Caco-2 (cell line): ENCODE results near the gene TTC32. TPM values are rescaled to one million over a fixed set of nuclear protein-coding genes. Genes with fewer than 3 reads are reported as not detected.
"Not testable (repeated sequence)": the region's sequence is repeated elsewhere in the genome, so short reads cannot be mapped to it uniquely, and the experiment has no call there.

ENCODE experiments used
- BruUV-seq: library from RNA; stranded (reverse); fragments of 400-500 nt; replicated peaks from 2 replicates; lab custom pipeline; 2021; lab: Mats Ljungman, UMichigan
- CTCF ChIA-PET: fragments of 300-600 bp; sonication (Branson Sonifier 250); formaldehyde crosslinking; loops from one replicate; lab custom pipeline; 2022; ENCODE audit warnings: antibody characterized with exemption; lab: Charles Lee
- POLR2A ChIA-PET: fragments of 300-600 bp; sonication (Branson Sonifier 250); formaldehyde crosslinking; loops from one replicate; lab custom pipeline; 2022; ENCODE audit warnings: antibody characterized with exemption; lab: Charles Lee
- DNase-seq, 2 experiments: peaks; one replicate each; pipeline versions ENCODE4 v3.0.0 to v3.0.0-alpha.2; 2020 to 2022
- H3K27me3 ChIP-seq: replicated peaks from 2 replicates; pipeline ENCODE4 v1.6.0; 2011; ENCODE audit warnings: low read length; ENCODE audit not compliant: control insufficient read depth, insufficient read depth
- H3K36me3 ChIP-seq: 2 replicates; pipeline ENCODE4 v1.5.1; 2011; ENCODE audit warnings: low read length; ENCODE audit not compliant: control insufficient read depth, insufficient read depth
- H3K4me1 ChIP-seq: fragments of 250-450 bp; sonication (Bioruptor Pico); 2 replicates; pipeline ENCODE4 v1.5.1; 2020; ENCODE audit warnings: mild to moderate bottlenecking
- H3K4me3 ChIP-seq: 2 replicates; pipeline ENCODE4 v1.5.1; 2011; ENCODE audit warnings: low read depth, mild to moderate bottlenecking, control low read depth, low read length
- H3K9me3 ChIP-seq: fragments of 250-450 bp; sonication (Bioruptor Pico); 2 replicates; pipeline ENCODE4 v1.5.1; 2020; ENCODE audit warnings: mild to moderate bottlenecking, moderate library complexity
- H3K27ac Mint-ChIP-seq: one replicate; pipeline ENCODE4 v1.8.0; 2022; ENCODE audit warnings: mixed read lengths; ENCODE audit not compliant: unreplicated experiment
- H3K27me3 Mint-ChIP-seq: one replicate; pipeline ENCODE4 v1.8.0; 2022; ENCODE audit warnings: mixed read lengths; ENCODE audit not compliant: insufficient read depth, unreplicated experiment
- H3K36me3 Mint-ChIP-seq: one replicate; pipeline ENCODE4 v1.8.0; 2022; ENCODE audit warnings: mild to moderate bottlenecking, mixed read lengths; ENCODE audit not compliant: insufficient read depth, unreplicated experiment
- H3K4me1 Mint-ChIP-seq: one replicate; pipeline ENCODE4 v1.8.0; 2022; ENCODE audit warnings: low read depth, mixed read lengths; ENCODE audit not compliant: unreplicated experiment
- H3K4me3 Mint-ChIP-seq: one replicate; pipeline ENCODE4 v1.8.0; 2022; ENCODE audit warnings: mild to moderate bottlenecking, moderate library complexity, mixed read lengths; ENCODE audit not compliant: unreplicated experiment
- H3K9me3 Mint-ChIP-seq: one replicate; pipeline ENCODE4 v1.8.0; 2022; ENCODE audit warnings: mixed read lengths; ENCODE audit not compliant: unreplicated experiment
- intact Hi-C: fragments of 100-400 bp; cut with micrococcal nuclease; formaldehyde crosslinking; loops from one replicate; pipeline ENCODE4 v1.10.0; 2022; ENCODE audit not compliant: unreplicated experiment
- total RNA-seq: library from RNA; stranded (reverse); gene quantifications from 2 replicates; pipeline ENCODE4 v1.2.3, GENCODE V29; 2022
- TF ChIP-seq, protein P1 (sequence below), 2 experiments: fragments of 200-600 bp in 1 of 2; IDR thresholded peaks; 1 replicate in 1 of 2; 2 replicates in 1 of 2; pipeline versions ENCODE4 v1.5.1 to v1.8.0; 2011 to 2022; ENCODE audit warnings: antibody characterized with exemption in 1 of 2, control low read depth in 1 of 2, inconsistent platforms in 1 of 2, low read depth in 1 of 2, low read length in 1 of 2, mild to moderate bottlenecking in 1 of 2, moderate library complexity in 1 of 2; ENCODE audit not compliant: insufficient read depth in 1 of 2, severe bottlenecking in 1 of 2, unreplicated experiment in 1 of 2

The TTC32 gene
- total RNA-seq, 1 experiment from 2014 or later = 16.8 TPM

- H3K27me3 Mint-ChIP-seq = no peaks in the 10 kb centered on the region
- Histone ChIP-seq H3K27me3 (no peaks in the 10 kb centered on the region), H3K36me3 (0 out of 2 replicates have a peak, but pooled peaks cover 2% of the 10 kb centered on the region), H3K4me3 (no peak overlapping the region), H3K9me3 (peaks cover 8% of the 10 kb centered on the region), H3K4me1 (peaks cover 6% of the 10 kb centered on the region; the same call in 1 of the 2 replicates)
- peak in 1 of 2 experiments; percentile 45 for DNase-seq
- no peaks in the 10 kb centered on the region for H3K9me3 Mint-ChIP-seq
- peak overlapping the region; percentile 43 for H3K4me3 Mint-ChIP-seq
- H3K27ac Mint-ChIP-seq = peak overlapping the region; percentile 48
- intact Hi-C loops = loop anchor here (2.0 kb wide), 1 partner anchor 33 kb away; the partner anchor contains the start of gene TTC32
- TF ChIP-seq, protein P1, sequence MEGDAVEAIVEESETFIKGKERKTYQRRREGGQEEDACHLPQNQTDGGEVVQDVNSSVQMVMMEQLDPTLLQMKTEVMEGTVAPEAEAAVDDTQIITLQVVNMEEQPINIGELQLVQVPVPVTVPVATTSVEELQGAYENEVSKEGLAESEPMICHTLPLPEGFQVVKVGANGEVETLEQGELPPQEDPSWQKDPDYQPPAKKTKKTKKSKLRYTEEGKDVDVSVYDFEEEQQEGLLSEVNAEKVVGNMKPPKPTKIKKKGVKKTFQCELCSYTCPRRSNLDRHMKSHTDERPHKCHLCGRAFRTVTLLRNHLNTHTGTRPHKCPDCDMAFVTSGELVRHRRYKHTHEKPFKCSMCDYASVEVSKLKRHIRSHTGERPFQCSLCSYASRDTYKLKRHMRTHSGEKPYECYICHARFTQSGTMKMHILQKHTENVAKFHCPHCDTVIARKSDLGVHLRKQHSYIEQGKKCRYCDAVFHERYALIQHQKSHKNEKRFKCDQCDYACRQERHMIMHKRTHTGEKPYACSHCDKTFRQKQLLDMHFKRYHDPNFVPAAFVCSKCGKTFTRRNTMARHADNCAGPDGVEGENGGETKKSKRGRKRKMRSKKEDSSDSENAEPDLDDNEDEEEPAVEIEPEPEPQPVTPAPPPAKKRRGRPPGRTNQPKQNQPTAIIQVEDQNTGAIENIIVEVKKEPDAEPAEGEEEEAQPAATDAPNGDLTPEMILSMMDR (IDR thresholded peaks at IDR 0.05; ENCODE audit: insufficient read depth in 1 of 2, low read depth in 1 of 2, low read length in 1 of 2, severe bottlenecking in 1 of 2, unreplicated experiment in 1 of 2) = no peak
- BruUV-seq = no TSS peak
- POLR2A ChIA-PET = interaction anchor here (1.0 kb wide), 1 partner anchor 32 kb away, joined by 4 read pairs; no protein-coding TSS in a partner anchor
- CTCF ChIA-PET = interaction anchor here (0.5 to 1.0 kb wide), 3 partner anchors 22 to 76 kb away, joined by 3 to 4 read pairs (median 4); no protein-coding TSS in a partner anchor
- peaks cover 5% of the 10 kb centered on the region for H3K36me3 Mint-ChIP-seq
- H3K4me1 Mint-ChIP-seq = peaks cover 12% of the 10 kb centered on the region
Observed at GRCh38 chr2:19933351-19933981, 31.7 kb upstream of the TTC32 start.

DNA sequence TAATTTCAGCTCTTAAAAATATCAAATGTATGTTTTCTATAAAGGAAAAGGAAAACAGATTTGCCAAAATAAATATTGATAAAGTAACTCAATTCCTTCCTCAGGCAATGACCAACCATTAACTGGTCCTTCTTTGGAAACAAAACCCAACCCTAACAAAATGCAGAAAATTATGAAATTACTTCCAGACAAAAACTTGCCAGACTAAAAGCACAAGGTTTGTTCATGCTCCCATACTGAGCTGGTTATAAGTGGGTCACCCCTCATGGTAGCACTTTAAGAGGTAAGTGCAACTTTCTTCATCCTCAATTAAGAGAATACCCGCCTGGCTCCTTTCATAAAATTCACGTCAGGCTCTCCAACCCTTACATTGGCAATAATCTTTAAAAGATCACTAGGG, 31.1 kb upstream of the TTC32 start:
- Mint-ChIP-seq H3K27me3 (no peaks in the 10 kb centered on the region), H3K9me3 (no peaks in the 10 kb centered on the region), H3K4me3 (peak overlapping the region; percentile 43), H3K4me1 (peaks cover 12% of the 10 kb centered on the region), H3K27ac (peak overlapping the region; percentile 48), H3K36me3 (peaks cover 5% of the 10 kb centered on the region)
- TF ChIP-seq, protein P1 (IDR thresholded peaks at IDR 0.05; ENCODE audit: insufficient read depth in 1 of 2, low read depth in 1 of 2, low read length in 1 of 2, severe bottlenecking in 1 of 2, unreplicated experiment in 1 of 2) = no peak
- H3K4me1 ChIP-seq = peaks cover 6% of the 10 kb centered on the region; the same call in 1 of the 2 replicates
- H3K4me3 ChIP-seq = no peak overlapping the region
- no peak for DNase-seq
- H3K36me3 ChIP-seq = 0 out of 2 replicates have a peak, but pooled peaks cover 2% of the 10 kb centered on the region
- intact Hi-C loops = loop anchor here (2.0 kb wide), 1 partner anchor 32 kb away; the partner anchor contains the start of gene TTC32
- peaks cover 14% of the 10 kb centered on the region for H3K9me3 ChIP-seq
- CTCF ChIA-PET = interaction anchor here (1.0 kb wide), 1 partner anchor 23 kb away, joined by 3 read pairs; no protein-coding TSS in a partner anchor
- H3K27me3 ChIP-seq = no peaks in the 10 kb centered on the region
- BruUV-seq = no TSS peak
- POLR2A ChIA-PET = interaction anchor here (1.0 kb wide), 1 partner anchor 32 kb away, joined by 4 read pairs; no protein-coding TSS in a partner anchor

DNA sequence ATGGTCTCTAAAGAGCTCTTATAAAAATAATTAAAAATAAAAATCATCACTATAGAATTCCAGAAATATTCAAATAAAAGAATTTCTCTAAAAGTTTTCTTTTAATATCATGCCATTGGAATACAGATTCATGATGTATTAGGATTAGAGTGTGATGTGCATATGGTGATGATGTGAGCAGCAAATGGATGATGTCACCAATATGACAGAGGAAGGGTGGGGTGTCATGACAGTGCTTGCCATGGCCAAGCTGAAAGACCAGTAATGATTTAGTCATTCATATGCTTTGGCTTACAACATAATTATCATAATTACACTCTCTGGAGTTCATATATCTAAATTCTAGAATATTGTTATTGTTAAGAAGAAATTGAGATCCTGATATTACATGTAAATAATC, 27.4 kb upstream of the TTC32 start:
- intact Hi-C loops = no loop called here

GRCh38 chr2:19927816-19928215, 26.0 kb upstream of the TTC32 start:
- H3K36me3 ChIP-seq, BruUV-seq, CTCF ChIA-PET, H3K27me3 Mint-ChIP-seq, intact Hi-C loops, H3K4me3 ChIP-seq, H3K4me1 Mint-ChIP-seq, H3K4me1 ChIP-seq, POLR2A ChIA-PET, H3K27me3 ChIP-seq, H3K4me3 Mint-ChIP-seq, H3K27ac Mint-ChIP-seq: not testable (repeated sequence)
- peaks cover 24% of the 10 kb centered on the region for H3K9me3 ChIP-seq
- DNase-seq = peak in 1 of 2 experiments; percentile 12
- Mint-ChIP-seq H3K36me3 (peaks cover 19% of the 10 kb centered on the region), H3K9me3 (peaks cover 14% of the 10 kb centered on the region)

More for the DNA sequence above, 27.4 kb upstream of the TTC32 start:
- Mint-ChIP-seq H3K27me3 (no peaks in the 10 kb centered on the region), H3K4me1 (peaks cover 12% of the 10 kb centered on the region), H3K36me3 (peaks cover 19% of the 10 kb centered on the region), H3K4me3 (no peak overlapping the region), H3K9me3 (peaks cover 14% of the 10 kb centered on the region), H3K27ac (no peak overlapping the region)
- no peaks in the 10 kb centered on the region for H3K27me3 ChIP-seq
- H3K36me3 ChIP-seq = no peaks in the 10 kb centered on the region; the same call in 1 of the 2 replicates
- POLR2A ChIA-PET = no interaction called here
- H3K9me3 ChIP-seq = peaks cover 24% of the 10 kb centered on the region
- DNase-seq = no peak
- CTCF ChIA-PET = no interaction called here
- TF ChIP-seq, protein P1 (IDR thresholded peaks at IDR 0.05; ENCODE audit: insufficient read depth in 1 of 2, low read depth in 1 of 2, low read length in 1 of 2, severe bottlenecking in 1 of 2, unreplicated experiment in 1 of 2) = no peak
- H3K4me1 ChIP-seq = peaks cover 6% of the 10 kb centered on the region; the same call in 1 of the 2 replicates
- no peak overlapping the region for H3K4me3 ChIP-seq
- no TSS peak for BruUV-seq
